Activated naive CD4-positive, alpha-beta T cell treated with anti-CD3 and anti-CD28 coated beads, Interleukin-2, amount 50 U/mL, for 16 hours (primary cell): ENCODE results near the gene MSS51.
"Not testable (repeated sequence)": the region's sequence is repeated elsewhere in the genome, so short reads cannot be mapped to it uniquely, and the experiment has no call there.

Source experiments
- DNase-seq: peaks from one replicate; pipeline ENCODE4 v3.0.0-alpha.2; 2020

The MSS51 gene

DNA sequence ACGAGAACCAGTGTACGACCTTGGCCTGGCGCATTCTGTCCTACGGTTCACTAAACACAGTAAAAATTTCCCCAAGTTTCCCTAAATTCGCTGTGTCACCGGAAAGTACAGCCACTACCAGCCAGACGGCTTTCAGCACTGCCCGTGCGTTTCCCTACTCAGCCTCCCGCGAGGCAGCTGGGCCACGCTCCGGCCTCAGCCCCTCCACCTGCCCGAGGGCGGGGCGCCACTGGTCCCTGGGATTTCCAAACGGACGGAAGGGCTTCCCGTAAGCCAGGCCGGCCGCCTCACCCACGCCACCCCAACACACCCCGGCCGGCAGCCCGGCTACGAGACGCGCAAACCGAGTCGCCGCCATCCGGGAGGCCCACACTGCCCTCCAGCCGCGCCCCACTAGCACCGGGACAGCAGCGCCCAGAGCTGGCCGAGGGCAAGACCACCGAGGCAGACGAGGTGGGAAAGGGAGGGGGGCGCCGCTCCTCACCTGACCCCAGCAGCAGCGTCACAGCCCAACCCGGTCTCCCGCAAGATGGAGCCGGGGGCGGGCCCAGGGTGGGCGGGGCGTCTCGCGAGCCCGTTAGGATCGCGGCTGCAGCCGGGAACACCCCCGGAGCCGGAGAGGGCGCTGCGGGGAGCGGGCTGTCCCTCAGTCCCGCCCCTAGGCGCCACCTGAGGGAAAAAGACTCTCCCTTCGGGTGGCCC lies 19.7 kb downstream of the MSS51 start, which contains the start of gene ANXA7:
ANXA7 (minus strand) TSS at position 531 of the 702 bp plus-strand sequence. CDS start 13,202 bp downstream, outside the sequence.
- peak; percentile 97 for DNase-seq

DNA sequence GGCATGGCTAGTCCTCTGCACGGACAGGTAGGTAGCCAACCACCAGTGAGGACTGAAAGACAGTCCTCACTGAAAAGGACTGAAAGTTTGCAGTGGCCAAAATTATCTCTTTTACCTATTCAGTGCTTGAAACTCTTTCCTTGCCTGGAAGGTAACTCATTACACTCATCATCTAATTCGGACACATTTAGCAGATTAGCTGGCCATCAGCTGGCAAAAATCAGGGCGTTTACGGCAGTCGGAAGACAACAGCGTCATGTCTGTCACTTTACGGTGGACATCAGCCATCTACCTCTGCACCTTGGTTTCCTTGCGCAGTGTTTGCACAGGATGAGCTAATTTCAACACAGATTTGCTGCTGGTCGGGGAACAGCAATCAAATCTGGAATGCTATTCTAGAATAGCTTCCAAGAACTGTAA lies 20.2 kb downstream of the MSS51 start:
- DNase-seq: peak; percentile 44

DNA sequence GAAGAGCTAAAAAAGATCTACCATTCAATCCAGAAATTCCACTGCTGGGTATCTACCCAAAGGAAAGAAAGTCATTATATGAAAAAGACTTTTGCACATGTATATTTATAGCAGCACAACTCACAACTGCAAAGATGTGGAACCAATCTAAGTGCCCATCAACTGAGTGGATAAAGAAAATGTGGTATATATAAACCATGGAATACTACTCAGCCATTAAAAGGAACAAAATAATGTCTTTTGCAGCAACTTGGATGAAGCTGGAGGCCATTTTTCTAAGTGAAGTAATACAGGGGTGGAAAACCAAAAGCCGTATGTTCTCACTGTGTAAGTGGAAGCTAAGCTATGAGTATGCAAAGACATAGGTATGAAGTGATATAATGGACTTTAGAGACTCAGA lies 22.5 kb downstream of the MSS51 start:
- no peak for DNase-seq

DNA sequence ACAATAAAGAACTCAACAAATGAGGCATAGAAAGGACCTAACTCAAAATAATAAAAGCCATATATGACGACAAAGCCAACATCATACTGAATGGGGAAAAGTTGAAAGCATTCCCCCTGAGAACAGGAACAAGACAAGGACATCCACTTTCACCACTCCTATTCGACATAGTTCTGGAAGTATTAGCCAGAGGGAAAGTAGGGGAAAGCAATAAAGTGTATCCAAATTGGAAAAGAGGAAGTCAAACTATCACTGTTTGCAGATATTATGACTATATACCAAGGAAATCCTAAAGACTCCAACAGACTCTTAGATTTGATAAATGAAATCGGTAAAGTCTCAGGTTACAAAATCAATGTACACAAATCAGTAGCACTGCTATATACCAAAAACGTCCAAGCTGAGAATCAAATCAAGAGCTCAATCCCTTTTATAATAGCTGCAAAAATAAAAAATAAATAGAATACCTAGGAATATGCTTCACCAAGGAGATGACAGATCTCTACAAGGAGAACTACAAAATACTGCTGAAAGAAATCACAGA lies 24.3 kb downstream of the MSS51 start:
- no peak for DNase-seq

DNA sequence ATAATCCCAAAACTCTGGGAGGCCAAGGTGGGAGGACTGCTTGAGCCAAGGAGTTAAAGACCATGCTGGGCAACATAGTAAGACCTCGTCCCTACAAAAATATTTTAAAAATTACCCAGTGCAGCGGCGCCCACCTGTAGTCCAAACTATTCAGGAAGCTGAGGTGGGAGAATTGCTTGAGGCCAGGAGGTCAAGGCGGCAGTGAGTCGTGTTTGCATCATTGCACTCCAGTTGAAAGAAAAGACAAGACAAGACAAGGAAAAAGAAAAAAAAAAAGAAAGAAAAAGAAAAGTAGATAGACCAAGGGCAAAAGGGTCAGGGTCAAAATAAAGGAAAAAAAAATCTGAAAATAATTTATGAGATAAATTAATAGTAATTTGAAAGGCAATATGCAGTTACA lies 25.3 kb downstream of the MSS51 start:
- DNase-seq: no peak

DNA sequence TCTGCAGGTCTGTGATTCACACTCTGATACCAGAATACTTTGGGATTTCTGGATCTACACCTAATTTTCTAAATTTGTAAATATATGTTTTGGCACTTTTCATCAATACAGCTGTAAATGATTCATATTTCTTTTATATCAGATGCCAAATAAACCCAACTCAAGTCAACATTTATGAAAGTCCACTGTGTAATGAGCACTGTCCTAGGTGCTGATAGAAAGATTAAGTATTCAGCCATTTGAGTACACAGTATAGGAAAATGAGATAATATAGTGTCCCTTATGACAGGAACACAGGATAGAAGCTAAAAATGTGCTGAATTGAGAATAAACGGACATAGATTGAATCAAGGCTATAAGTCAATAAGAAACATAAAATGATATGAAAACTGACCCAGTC lies 25.9 kb downstream of the MSS51 start:
- DNase-seq: no peak

DNA sequence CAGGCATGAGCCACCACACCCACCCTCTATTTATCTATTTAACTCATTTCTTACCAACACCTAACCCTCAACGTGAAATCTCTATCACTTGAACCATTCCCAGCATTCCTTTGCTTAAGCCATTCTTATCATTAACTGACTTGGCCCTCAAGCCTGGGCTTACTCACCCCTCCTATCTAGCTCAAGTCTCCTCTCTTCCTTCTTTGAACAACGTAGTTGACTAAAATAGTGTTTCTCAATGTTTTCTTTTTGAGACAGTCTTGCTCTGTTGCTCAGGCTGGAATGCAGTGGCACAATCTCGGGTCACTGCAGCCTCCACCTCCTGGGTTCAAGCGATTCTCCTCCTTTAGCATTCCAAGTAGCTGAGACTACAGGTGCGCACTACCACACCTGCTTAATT lies 26.5 kb downstream of the MSS51 start:
- no peak for DNase-seq

DNA sequence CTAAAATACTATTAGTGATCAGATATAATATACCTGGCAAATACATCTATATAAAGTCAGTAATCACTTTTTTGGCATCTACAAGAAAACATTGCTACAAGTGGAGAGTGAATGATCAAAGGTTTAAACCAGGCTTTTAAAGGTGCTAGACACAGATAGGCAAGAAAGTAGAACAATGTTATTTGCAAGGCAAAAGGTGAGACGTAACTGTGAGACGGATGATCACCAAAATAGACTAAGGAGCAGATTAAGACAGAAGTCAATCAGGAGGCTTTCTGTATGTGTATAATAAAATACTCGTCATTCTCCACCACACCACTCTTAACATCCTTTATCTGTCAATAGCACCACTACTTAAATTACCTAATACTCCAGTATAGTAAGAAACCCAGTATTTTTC lies 27.8 kb downstream of the MSS51 start:
- DNase-seq: no peak

DNA sequence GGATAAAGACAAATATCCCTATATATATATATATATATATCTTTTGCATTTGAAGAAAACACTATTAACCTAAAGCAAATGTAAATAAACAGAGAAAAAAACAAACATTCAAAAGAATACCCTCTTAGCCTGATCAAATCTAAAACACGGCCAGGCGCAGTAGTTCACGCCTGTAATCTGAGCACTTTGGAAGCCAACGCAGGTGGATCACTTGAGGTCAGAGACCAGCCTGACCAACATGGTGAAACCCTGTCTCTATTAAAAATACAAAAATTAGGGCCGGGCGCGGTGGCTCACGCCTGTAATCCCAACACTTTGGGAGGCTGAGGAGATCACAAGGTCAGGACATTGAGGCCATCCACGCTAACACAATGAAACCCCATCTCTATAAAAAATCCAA lies 28.7 kb downstream of the MSS51 start:
- DNase-seq: no peak

DNA sequence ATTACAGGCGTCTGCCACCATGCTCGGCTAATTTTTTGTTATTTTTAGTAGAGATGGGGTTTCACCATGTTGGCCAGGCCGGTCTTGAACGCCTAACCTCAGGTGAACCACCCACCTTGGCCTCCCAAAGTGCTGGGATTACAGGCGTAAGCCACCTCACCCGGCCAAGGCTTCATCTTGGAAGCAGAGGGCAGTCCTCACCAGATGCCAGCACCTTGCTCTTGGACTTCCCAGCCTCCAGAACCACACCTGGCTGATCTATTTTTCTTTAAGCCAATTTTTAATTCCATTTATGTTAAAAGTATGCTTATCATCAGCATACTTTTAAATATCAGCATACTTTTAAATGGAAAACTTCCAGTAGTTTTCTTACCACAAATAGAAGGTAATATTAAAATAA lies 31.7 kb downstream of the MSS51 start:
- no peak for DNase-seq

DNA sequence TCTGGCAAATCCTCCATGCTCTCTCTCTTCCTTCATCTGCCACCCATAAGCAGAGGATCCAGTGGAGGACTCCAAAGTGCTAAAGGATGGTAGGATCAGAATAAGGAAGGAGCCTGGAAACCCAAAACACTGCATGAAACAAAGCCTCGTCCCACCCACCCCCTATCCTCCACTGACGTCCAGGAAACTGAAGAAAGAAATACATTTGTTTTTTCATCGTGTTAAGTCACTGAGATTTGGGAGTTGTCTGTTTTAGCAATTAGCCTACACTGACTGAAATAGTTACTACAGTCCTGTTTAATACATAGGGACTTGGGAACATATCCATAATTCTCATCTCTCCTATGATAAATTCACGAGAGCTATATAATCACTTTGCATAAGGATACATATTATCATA lies 34.3 kb downstream of the MSS51 start:
- DNase-seq: no peak

DNA sequence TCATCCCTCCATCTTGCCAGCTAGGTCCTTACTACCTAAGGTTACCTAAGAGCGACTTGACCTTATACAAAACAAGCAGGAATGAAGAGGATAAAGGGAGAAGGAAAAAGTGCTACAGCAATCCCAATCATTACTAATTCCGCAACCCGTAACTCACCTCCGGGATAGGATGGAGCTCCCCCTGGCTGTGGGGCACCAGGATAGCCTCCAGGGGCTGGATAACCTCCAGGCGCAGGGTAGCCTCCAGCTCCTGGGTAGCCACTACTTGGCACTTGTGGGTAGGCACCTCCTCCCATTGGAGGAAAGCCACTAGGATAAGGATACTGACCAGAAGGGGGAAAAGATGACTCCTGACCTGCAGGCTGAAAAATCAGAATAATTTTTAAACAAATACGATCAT lies 35.3 kb downstream of the MSS51 start:
- no peak for DNase-seq

DNA sequence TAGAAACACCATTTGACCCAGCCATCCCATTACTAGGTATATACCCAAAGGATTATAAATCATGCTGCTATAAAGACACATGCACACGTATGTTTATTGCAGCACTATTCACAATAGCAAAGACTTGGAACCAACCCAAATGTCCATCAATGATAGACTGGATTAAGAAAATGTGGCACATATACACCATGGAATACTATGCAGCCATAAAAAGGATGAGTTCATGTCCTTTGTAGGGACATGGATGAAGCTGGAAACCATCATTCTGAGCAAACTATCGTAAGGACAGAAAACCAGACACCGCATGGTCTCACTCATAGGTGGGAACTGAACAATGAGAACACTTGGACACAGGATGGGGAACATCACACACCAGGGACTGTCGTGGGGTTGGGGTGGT lies 39.0 kb downstream of the MSS51 start:
- not testable (repeated sequence) for DNase-seq

DNA sequence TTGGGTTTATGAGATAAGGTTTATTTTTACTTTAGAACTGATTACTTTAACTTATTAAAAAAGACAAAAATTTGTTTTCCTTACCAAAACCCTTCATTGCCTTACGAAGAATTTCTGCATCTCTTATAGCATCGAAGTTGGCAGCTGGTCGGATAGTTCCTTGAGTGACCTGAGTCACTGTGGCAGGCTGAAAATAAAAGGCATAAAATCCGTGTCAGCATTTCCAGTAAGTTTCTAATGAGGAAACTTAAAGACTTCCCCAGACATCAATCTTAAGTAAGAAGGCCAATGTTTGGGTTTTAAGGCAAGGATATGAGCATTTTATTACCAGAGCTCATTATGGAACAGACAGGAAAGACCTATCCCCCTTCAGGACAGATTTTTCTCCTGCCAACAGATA lies 45.1 kb downstream of the MSS51 start:
- DNase-seq: no peak

DNA sequence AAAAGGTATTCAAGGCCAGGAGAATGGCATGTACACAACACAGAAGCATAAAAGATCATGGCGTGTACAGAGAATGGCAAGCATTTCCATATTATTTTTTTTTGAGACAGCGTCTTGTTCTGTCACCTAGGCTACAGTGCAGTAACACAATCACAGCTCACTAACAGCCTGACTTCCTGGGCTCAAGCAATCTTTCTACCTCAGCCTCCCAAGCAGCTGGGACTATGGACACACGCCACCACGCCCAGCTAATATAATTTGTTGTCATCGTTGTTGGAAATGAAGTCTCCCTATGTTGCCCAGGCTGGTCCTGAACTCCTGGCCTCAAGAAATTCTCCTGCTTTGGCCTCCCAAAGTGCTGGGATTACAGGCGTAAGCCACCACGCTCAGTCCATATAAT lies 46.8 kb downstream of the MSS51 start:
- no peak for DNase-seq

DNA sequence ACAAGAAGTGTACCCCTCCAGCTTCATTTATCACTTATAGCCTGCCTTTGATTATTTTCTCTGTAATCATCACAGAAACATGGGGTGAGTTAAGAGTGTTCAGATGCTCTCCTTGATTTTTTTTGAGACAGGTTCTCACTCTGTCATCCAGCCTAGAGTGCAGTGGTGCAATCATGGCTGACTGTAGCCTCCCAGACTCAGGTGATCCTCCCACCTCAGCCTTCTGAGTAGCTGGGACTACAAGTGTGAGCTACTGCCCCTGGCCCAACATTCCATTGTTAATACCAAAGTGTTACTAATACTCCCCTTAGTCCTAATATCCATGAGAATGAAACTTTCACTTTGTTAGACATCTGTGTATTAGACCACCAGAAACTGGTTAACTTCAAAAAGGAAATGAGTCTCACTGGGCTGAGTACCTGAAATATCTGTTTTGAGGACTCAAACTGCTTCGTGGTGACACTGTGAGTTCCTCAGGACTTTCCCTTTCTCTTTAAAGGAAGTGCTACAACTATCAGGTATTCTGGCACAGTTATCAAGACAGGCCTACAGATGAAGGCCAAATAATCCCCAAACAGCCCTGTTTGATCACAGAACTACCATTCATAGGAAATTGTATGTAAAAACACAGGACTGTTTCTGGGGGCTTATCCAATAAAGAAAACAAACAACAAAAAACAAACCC lies 54.2 kb downstream of the MSS51 start:
- DNase-seq: no peak

DNA sequence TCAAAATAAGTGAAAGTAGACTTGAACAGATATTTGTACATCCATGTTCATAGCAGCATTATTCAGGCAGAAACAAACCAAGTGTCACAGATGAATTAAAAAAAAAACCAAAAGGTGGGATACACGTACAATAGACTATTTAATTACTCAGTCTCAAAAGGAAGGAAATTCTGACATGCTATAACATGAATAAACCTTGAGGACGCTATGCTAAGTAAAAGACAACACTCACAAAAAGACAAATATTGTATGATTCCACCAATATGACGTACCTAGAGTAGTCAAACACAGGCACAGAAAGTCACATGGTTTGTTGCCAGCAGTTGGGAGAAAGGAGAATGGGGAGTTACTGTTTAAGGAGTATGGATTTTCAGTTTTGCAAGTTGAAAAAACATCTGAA lies 56.7 kb downstream of the MSS51 start:
- no peak for DNase-seq
